PFSK-1 (cell line): ENCODE results near the gene TIMM13.

ENCODE experiments used
- FOXP2 ChIP-seq: optimal IDR thresholded peaks from 2 replicates; pipeline ENCODE3; 2011; ENCODE audit warnings: borderline replicate concordance, control low read depth, inconsistent platforms; ENCODE audit not compliant: insufficient read depth; ENCODE audit errors: extremely low read length, extremely low read depth
- POLR2AphosphoS5 ChIP-seq: IDR thresholded peaks from 2 replicates; pipeline ENCODE4 v1.6.1; 2012; ENCODE audit warnings: low read depth, mild to moderate bottlenecking, control low read depth, low read length, moderate library complexity
- SIN3A ChIP-seq: IDR thresholded peaks from 2 replicates; pipeline ENCODE4 v1.6.1; 2012; ENCODE audit warnings: mild to moderate bottlenecking, low read length, moderate library complexity, borderline replicate concordance; ENCODE audit not compliant: insufficient read depth
- TAF1 ChIP-seq: IDR thresholded peaks from 2 replicates; pipeline ENCODE4 v1.6.1; 2012; ENCODE audit warnings: low read length, control low read depth, borderline replicate concordance; ENCODE audit not compliant: insufficient read depth
- TF ChIP-seq, protein P1 (sequence below), 2 experiments: IDR thresholded peaks; 2 replicates each; pipeline versions ENCODE4 v1.6.1 to v1.8.0; 2011 to 2012; ENCODE audit warnings: low read depth in 2 of 2, low read length in 2 of 2, control low read depth in 1 of 2, inconsistent platforms in 1 of 2, mild to moderate bottlenecking in 1 of 2, moderate library complexity in 1 of 2; ENCODE audit not compliant: insufficient read depth in 1 of 2

DNA sequence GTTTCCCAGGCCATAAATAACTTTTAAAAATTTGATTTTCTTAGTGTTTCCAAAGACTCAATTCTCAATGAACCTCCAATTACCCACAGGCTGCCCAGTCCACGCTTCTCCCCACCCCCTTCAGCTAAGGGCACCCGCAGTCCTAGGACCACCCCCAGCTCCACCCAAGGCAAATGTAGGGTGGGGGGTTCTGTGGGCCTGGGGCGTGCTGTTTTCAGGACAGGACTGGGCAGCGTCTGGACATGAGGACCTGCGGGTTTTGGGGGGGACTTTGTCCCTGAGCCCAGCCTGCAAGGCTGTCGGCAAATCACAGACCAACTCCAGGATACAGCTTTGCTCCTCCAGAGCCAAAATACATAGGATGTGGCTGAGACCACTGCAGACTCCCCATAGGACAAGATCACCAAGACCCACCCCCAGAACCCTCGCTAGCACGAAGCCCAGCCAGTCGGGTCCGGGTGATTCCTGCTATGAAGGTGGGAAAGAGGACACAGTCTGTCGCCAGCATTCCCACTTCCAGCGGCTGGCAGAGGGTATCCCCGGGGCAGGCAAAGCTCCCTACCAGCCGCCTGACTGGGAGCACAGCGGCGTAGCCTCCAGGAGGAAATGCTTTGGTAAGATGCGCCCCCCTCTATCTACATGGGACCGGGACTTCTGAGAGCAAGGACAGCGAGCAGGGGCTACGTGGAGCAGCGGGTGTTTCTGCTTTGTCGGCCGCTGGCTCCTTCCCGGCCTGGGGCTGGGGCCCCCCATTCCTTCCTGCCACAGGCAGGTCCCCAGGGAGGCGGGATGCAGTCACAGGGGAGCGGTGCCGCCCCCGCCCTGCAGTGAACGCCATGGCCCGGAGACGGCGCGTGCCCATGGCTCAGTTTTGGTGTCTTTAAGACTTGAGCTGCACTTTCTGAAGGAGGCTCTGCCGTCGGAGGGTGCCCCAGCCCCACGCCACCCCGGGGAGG is 1.6 kb upstream of the TIMM13 start:
- TF ChIP-seq POLR2AphosphoS5 (no peak), TAF1 (no peak), SIN3A (no peak), FOXP2 (no peak)
- TF ChIP-seq, protein P1, sequence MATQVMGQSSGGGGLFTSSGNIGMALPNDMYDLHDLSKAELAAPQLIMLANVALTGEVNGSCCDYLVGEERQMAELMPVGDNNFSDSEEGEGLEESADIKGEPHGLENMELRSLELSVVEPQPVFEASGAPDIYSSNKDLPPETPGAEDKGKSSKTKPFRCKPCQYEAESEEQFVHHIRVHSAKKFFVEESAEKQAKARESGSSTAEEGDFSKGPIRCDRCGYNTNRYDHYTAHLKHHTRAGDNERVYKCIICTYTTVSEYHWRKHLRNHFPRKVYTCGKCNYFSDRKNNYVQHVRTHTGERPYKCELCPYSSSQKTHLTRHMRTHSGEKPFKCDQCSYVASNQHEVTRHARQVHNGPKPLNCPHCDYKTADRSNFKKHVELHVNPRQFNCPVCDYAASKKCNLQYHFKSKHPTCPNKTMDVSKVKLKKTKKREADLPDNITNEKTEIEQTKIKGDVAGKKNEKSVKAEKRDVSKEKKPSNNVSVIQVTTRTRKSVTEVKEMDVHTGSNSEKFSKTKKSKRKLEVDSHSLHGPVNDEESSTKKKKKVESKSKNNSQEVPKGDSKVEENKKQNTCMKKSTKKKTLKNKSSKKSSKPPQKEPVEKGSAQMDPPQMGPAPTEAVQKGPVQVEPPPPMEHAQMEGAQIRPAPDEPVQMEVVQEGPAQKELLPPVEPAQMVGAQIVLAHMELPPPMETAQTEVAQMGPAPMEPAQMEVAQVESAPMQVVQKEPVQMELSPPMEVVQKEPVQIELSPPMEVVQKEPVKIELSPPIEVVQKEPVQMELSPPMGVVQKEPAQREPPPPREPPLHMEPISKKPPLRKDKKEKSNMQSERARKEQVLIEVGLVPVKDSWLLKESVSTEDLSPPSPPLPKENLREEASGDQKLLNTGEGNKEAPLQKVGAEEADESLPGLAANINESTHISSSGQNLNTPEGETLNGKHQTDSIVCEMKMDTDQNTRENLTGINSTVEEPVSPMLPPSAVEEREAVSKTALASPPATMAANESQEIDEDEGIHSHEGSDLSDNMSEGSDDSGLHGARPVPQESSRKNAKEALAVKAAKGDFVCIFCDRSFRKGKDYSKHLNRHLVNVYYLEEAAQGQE (IDR thresholded peaks at IDR 0.05; ENCODE audit: insufficient read depth in 1 of 2, low read depth in 2 of 2, low read length in 2 of 2): no peak
